Endodermal cell (in vitro differentiated cells): ENCODE results near the gene MYLK4. TPM values are rescaled to one million over a fixed set of nuclear protein-coding genes. Genes with fewer than 3 reads are reported as not detected.

ENCODE experiments used
- DNase-seq: peaks from one replicate; pipeline ENCODE4 v3.0.0-alpha.2; 2017
- H3K27ac ChIP-seq: 2 replicates; pipeline ENCODE4 v1.5.1; 2013; ENCODE audit warnings: mild to moderate bottlenecking, low read depth, low read length, moderate library complexity
- H3K27me3 ChIP-seq: 2 replicates; pipeline ENCODE4 v1.6.1; 2013; ENCODE audit warnings: mild to moderate bottlenecking, low read length, moderate library complexity; ENCODE audit not compliant: insufficient read depth, control insufficient read depth, poor library complexity, severe bottlenecking
- H3K36me3 ChIP-seq: 2 replicates; pipeline ENCODE4 v1.7.0; 2013; ENCODE audit warnings: mild to moderate bottlenecking, low read length, moderate library complexity; ENCODE audit not compliant: control insufficient read depth, insufficient read depth
- H3K4me1 ChIP-seq: one replicate; pipeline ENCODE4 v1.7.0; 2013; ENCODE audit warnings: low read length; ENCODE audit not compliant: control insufficient read depth, insufficient read depth
- H3K4me3 ChIP-seq: 2 replicates; pipeline ENCODE4 v1.5.1; 2013; ENCODE audit warnings: mild to moderate bottlenecking, low read length, moderate library complexity
- H3K9ac ChIP-seq: 2 replicates; pipeline ENCODE4 v1.6.1; 2013; ENCODE audit warnings: mild to moderate bottlenecking, low read length, moderate library complexity; ENCODE audit not compliant: poor library complexity, severe bottlenecking; ENCODE audit errors: extremely low read depth
- H3K9me3 ChIP-seq: 2 replicates; pipeline ENCODE4 v1.6.1; 2013; ENCODE audit warnings: mild to moderate bottlenecking, low read length, moderate library complexity; ENCODE audit not compliant: control insufficient read depth
- H3K27ac Mint-ChIP-seq: 2 replicates; pipeline ENCODE4 v1.8.0; 2020; ENCODE audit warnings: mixed read lengths
- H3K27me3 Mint-ChIP-seq: 2 replicates; pipeline ENCODE4 v1.8.0; 2021; ENCODE audit warnings: mild to moderate bottlenecking, mixed read lengths; ENCODE audit not compliant: insufficient read depth
- H3K36me3 Mint-ChIP-seq: 2 replicates; pipeline ENCODE4 v1.8.0; 2020; ENCODE audit warnings: low read depth, mixed read lengths
- H3K4me1 Mint-ChIP-seq: 2 replicates; pipeline ENCODE4 v1.8.0; 2020; ENCODE audit warnings: mixed read lengths
- H3K4me3 Mint-ChIP-seq: 2 replicates; pipeline ENCODE4 v1.8.0; 2020; ENCODE audit warnings: mild to moderate bottlenecking, moderate library complexity, mixed read lengths
- H3K9me3 Mint-ChIP-seq: 2 replicates; pipeline ENCODE4 v1.8.0; 2020; ENCODE audit warnings: mild to moderate bottlenecking, mixed read lengths
- WGBS, 2 experiments: methylation state at CpG; one replicate each; pipeline versions ENCODE4 v1.1.5 to v1.1.7; 2013; ENCODE audit warnings: missing lambda C conversion rate in 2 of 2, mixed read lengths in 1 of 2; ENCODE audit not compliant: insufficient coverage in 1 of 2, insufficient read length in 1 of 2; 5-methylcytosine and 5-hydroxymethylcytosine counted together
- total RNA-seq, 2 donors: library from RNA; stranded (reverse); fragmentation: NEBNext Ultra II Directional in 1 of 2; extraction: Animal tissue kit (Norgen Biotek cat#: 25700) in 1 of 2; gene quantifications; 2 replicates in 1 of 2; 3 replicates in 1 of 2; pipeline ENCODE4 v1.2.1, GENCODE V29; 2021
- TF ChIP-seq, protein P1 (sequence below): fragments of 200-600 bp; sonication (generic); conservative IDR thresholded peaks from 2 replicates; pipeline ENCODE4 v1.5.0; 2021; ENCODE audit warnings: antibody characterized with exemption, mild to moderate bottlenecking

MYLK4 gene
- total RNA-seq, 2 donors from 2014 or later, result 0.18 to 0.20 TPM

- Histone ChIP-seq H3K9ac (no peak overlapping the region), H3K4me3 (no peak overlapping the region), H3K27me3 (no peaks in the 10 kb centered on the region), H3K27ac (no peak overlapping the region), H3K4me1 (no peaks in the 10 kb centered on the region), H3K36me3 (no peaks in the 10 kb centered on the region), H3K9me3 (peaks cover 16% of the 10 kb centered on the region)
- TF ChIP-seq, protein P1, sequence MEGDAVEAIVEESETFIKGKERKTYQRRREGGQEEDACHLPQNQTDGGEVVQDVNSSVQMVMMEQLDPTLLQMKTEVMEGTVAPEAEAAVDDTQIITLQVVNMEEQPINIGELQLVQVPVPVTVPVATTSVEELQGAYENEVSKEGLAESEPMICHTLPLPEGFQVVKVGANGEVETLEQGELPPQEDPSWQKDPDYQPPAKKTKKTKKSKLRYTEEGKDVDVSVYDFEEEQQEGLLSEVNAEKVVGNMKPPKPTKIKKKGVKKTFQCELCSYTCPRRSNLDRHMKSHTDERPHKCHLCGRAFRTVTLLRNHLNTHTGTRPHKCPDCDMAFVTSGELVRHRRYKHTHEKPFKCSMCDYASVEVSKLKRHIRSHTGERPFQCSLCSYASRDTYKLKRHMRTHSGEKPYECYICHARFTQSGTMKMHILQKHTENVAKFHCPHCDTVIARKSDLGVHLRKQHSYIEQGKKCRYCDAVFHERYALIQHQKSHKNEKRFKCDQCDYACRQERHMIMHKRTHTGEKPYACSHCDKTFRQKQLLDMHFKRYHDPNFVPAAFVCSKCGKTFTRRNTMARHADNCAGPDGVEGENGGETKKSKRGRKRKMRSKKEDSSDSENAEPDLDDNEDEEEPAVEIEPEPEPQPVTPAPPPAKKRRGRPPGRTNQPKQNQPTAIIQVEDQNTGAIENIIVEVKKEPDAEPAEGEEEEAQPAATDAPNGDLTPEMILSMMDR, result no peak
- no peak for DNase-seq
- Mint-ChIP-seq H3K36me3 (peaks cover 3% of the 10 kb centered on the region), H3K4me1 (no peaks in the 10 kb centered on the region), H3K27me3 (peaks cover 2% of the 10 kb centered on the region), H3K4me3 (no peak overlapping the region), H3K9me3 (peaks cover 40% of the 10 kb centered on the region), H3K27ac (no peak overlapping the region)
Measured at GRCh38 chr6:2710412-2710811, 40.3 kb downstream of the MYLK4 start.

- Histone ChIP-seq H3K9ac (no peak overlapping the region), H3K36me3 (no peaks in the 10 kb centered on the region), H3K4me1 (no peaks in the 10 kb centered on the region), H3K27ac (no peak overlapping the region), H3K9me3 (peaks cover 16% of the 10 kb centered on the region), H3K4me3 (no peak overlapping the region), H3K27me3 (no peaks in the 10 kb centered on the region)
- TF ChIP-seq, protein P1, result no peak
- Mint-ChIP-seq H3K9me3 (peaks cover 36% of the 10 kb centered on the region), H3K4me3 (no peak overlapping the region), H3K27me3 (peaks cover 2% of the 10 kb centered on the region), H3K36me3 (peaks cover 3% of the 10 kb centered on the region), H3K27ac (no peak overlapping the region), H3K4me1 (no peaks in the 10 kb centered on the region)
- DNase-seq, result no peak
- 89 to 97% methylated on average over 4 to 5 of the region's 5 CpGs for WGBS, 2 experiments
Measured at GRCh38 chr6:2708456-2708855, 42.3 kb downstream of the MYLK4 start.

DNA sequence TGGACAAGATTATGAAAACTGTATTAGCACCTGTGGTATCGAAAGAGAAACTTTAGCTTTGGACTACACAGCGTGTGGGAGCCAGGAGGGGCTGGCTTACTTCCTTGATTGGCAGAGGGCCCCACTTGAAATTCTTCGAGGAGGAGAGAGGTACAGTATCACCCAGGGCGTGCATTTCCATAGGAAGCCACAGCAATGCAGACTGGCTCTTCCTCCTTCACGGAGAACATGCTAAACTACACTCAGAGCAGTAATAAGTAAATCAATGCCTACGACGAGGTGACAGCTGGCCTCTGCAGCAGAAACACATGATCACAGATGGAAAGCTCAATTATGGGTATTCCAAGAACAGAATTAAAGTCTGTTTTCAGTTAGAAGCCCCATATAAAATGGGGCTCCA, 44.2 kb downstream of the MYLK4 start:
- H3K27me3 Mint-ChIP-seq, result no peaks in the 10 kb centered on the region
- Histone ChIP-seq H3K4me3 (no peak overlapping the region), H3K9me3 (peaks cover 16% of the 10 kb centered on the region), H3K9ac (no peak overlapping the region), H3K27me3 (no peaks in the 10 kb centered on the region), H3K36me3 (no peaks in the 10 kb centered on the region), H3K4me1 (no peaks in the 10 kb centered on the region), H3K27ac (no peak overlapping the region)
- DNase-seq, result no peak
- peaks cover 24% of the 10 kb centered on the region for H3K9me3 Mint-ChIP-seq
- WGBS, 2 experiments, result 85 to 95% methylated on average over 7 of the region's 7 CpGs
- no peak overlapping the region for H3K27ac Mint-ChIP-seq
- TF ChIP-seq, protein P1, result no peak
- H3K4me1 Mint-ChIP-seq, result no peaks in the 10 kb centered on the region
- H3K36me3 Mint-ChIP-seq, result peaks cover 3% of the 10 kb centered on the region
- H3K4me3 Mint-ChIP-seq, result no peak overlapping the region
